GM12878 (cell line): Measurements from ENCODE around the gene TPSB2.

Source experiments
- CEBPB ChIP-seq, 2 experiments: fragments of 150-350 bp in 1 of 2; IDR thresholded peaks; 2 replicates each; pipeline ENCODE4 v1.6.1; 2012 to 2014; ENCODE audit warnings: low read depth in 2 of 2, low read length in 2 of 2, borderline replicate concordance in 1 of 2, inconsistent platforms in 1 of 2
- EZH2 ChIP-seq: IDR thresholded peaks from 2 replicates; pipeline ENCODE4 v1.6.1; 2012; ENCODE audit warnings: low read depth, mild to moderate bottlenecking, control low read depth, inconsistent platforms, low read length, borderline replicate concordance; ENCODE audit not compliant: control insufficient read depth
- HDGF ChIP-seq: fragments of 450-650 bp; IDR thresholded peaks from 2 replicates; pipeline ENCODE4 v1.6.1; 2016; ENCODE audit warnings: antibody characterized with exemption
- JUNB ChIP-seq: IDR thresholded peaks from 2 replicates; pipeline ENCODE4 v1.6.1; 2016; ENCODE audit warnings: antibody characterized with exemption, mild to moderate bottlenecking
- KAT2A ChIP-seq: conservative IDR thresholded peaks from 2 replicates; pipeline ENCODE4 v1.6.1; 2011; ENCODE audit warnings: low read depth, low read length; ENCODE audit not compliant: control insufficient read depth
- NFIC ChIP-seq: IDR thresholded peaks from 2 replicates; pipeline ENCODE4 v1.6.1; 2012; ENCODE audit warnings: low read depth, mild to moderate bottlenecking, inconsistent platforms, low read length, moderate library complexity
- NR2F1 ChIP-seq: fragments of 450-650 bp; conservative IDR thresholded peaks from 2 replicates; pipeline ENCODE4 v1.6.1; 2017; ENCODE audit warnings: mild to moderate bottlenecking
- NRF1 ChIP-seq: conservative IDR thresholded peaks from 2 replicates; pipeline ENCODE4 v1.6.1; 2011; ENCODE audit warnings: mild to moderate bottlenecking, low read depth, low read length, improper control_type of control experiment
- POLR2A ChIP-seq: IDR thresholded peaks from 2 replicates; pipeline ENCODE4 v1.6.1; 2011; ENCODE audit warnings: low read depth, mild to moderate bottlenecking, low read length
- POLR2AphosphoS5 ChIP-seq: IDR thresholded peaks from 2 replicates; pipeline ENCODE4 v1.6.1; 2011; ENCODE audit warnings: mild to moderate bottlenecking, low read length, inconsistent platforms
- RAD21 ChIP-seq: IDR thresholded peaks from 2 replicates; pipeline ENCODE4 v1.6.1; 2011; ENCODE audit warnings: mild to moderate bottlenecking, low read depth, low read length, moderate library complexity; ENCODE audit not compliant: insufficient read depth
- TF ChIP-seq, protein P1 (sequence below): IDR thresholded peaks from 2 replicates; pipeline ENCODE4 v1.6.1; 2012; ENCODE audit warnings: low read length, inconsistent platforms
- TF ChIP-seq, protein P2 (sequence below), 3 experiments: IDR thresholded peaks in 2 of 3; conservative IDR thresholded peaks in 1 of 3; 2 replicates each; pipeline ENCODE4 v1.5.1; 2011; ENCODE audit warnings: low read depth in 3 of 3, low read length in 3 of 3, mild to moderate bottlenecking in 3 of 3, control low read depth in 2 of 3, moderate library complexity in 2 of 3, inconsistent platforms in 1 of 3, mixed read lengths in 1 of 3; ENCODE audit not compliant: control insufficient read depth in 2 of 3, insufficient read depth in 1 of 3; ENCODE audit errors: extremely low read depth in 1 of 3

GRCh38 chr16:1194665-1195392 lies 35.2 kb downstream of the TPSB2 start:
- TF ChIP-seq POLR2A = no peak
- TF ChIP-seq NFIC = no peak
- no peak for TF ChIP-seq CEBPB (IDR thresholded peaks at IDR 0.05; ENCODE audit: borderline replicate concordance in 1 of 2, low read depth in 2 of 2, low read length in 2 of 2)
- TF ChIP-seq, protein P1, sequence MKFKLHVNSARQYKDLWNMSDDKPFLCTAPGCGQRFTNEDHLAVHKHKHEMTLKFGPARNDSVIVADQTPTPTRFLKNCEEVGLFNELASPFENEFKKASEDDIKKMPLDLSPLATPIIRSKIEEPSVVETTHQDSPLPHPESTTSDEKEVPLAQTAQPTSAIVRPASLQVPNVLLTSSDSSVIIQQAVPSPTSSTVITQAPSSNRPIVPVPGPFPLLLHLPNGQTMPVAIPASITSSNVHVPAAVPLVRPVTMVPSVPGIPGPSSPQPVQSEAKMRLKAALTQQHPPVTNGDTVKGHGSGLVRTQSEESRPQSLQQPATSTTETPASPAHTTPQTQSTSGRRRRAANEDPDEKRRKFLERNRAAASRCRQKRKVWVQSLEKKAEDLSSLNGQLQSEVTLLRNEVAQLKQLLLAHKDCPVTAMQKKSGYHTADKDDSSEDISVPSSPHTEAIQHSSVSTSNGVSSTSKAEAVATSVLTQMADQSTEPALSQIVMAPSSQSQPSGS = no peak
- TF ChIP-seq, protein P2, sequence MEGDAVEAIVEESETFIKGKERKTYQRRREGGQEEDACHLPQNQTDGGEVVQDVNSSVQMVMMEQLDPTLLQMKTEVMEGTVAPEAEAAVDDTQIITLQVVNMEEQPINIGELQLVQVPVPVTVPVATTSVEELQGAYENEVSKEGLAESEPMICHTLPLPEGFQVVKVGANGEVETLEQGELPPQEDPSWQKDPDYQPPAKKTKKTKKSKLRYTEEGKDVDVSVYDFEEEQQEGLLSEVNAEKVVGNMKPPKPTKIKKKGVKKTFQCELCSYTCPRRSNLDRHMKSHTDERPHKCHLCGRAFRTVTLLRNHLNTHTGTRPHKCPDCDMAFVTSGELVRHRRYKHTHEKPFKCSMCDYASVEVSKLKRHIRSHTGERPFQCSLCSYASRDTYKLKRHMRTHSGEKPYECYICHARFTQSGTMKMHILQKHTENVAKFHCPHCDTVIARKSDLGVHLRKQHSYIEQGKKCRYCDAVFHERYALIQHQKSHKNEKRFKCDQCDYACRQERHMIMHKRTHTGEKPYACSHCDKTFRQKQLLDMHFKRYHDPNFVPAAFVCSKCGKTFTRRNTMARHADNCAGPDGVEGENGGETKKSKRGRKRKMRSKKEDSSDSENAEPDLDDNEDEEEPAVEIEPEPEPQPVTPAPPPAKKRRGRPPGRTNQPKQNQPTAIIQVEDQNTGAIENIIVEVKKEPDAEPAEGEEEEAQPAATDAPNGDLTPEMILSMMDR (IDR thresholded peaks at IDR 0.05 in 2 of 3, conservative IDR thresholded peaks at IDR 0.05 in 1 of 3; ENCODE audit: control insufficient read depth in 2 of 3, extremely low read depth in 1 of 3, insufficient read depth in 1 of 3, low read depth in 3 of 3, low read length in 3 of 3) = peak; percentile 26 to 54 (median 34); a peak in 5 of 6 replicates
- no peak for TF ChIP-seq HDGF
- no peak for TF ChIP-seq KAT2A
- TF ChIP-seq POLR2AphosphoS5 = no peak
- no peak for TF ChIP-seq JUNB
- TF ChIP-seq NRF1 = no peak
- 0 out of 2 replicates have a peak, but pooled peaks have one; percentile 13 for TF ChIP-seq RAD21
- no peak for TF ChIP-seq EZH2
- TF ChIP-seq NR2F1 = no peak
